ENCODE data around the gene BCL6B. TPM values are rescaled to one million over a fixed set of nuclear protein-coding genes. Genes with fewer than 3 reads are reported as not detected.

BCL6B gene
- total RNA-seq, 1 experiment from 2014 or later, result 0.58 TPM

DNA sequence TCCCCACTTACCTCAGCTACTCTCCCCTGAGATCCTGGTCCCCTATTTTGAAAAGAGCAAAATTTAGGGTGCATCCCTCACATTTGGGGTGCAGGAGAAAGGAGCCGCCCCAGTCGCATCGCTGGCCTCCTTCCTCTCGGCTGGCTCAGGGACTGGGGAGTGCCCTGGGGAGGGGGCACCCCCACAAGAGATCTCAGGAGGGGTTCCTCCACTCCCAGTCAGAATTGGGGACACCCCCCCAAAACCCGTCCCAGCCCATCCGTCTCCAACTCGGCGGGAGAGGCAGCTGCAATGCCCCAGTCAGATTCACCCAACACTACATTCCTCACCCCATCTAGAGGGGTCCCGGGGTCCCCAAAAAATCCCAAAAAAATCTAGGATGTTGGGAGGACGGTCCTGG lies 3.5 kb upstream of the BCL6B start:
- Histone ChIP-seq H3K27ac (ENCODE audit: low read depth, low read length, poor library complexity, severe bottlenecking) (peak overlapping the region; percentile 53), H3K27me3 (replicated peaks; ENCODE audit: insufficient read depth, low read depth, low read length, poor library complexity) (no peaks in the 10 kb centered on the region), H3K36me3 (ENCODE audit: insufficient read depth, low read length, poor library complexity, severe bottlenecking) (no peaks in the 10 kb centered on the region), H3K4me3 (ENCODE audit: low read depth, low read length, poor library complexity, severe bottlenecking) (peak overlapping the region; percentile 42), H3K9me3 (ENCODE audit: low read depth, low read length, poor library complexity, severe bottlenecking) (no peaks in the 10 kb centered on the region), H3K4me1 (ENCODE audit: insufficient read depth, low read length, poor library complexity, severe bottlenecking) (peaks cover 16% of the 10 kb centered on the region)
- DNase-seq (ENCODE audit: low spot score), result no peak
- TF ChIP-seq EZH2 (IDR thresholded peaks at IDR 0.05; ENCODE audit: borderline replicate concordance, low read depth, low read length, poor library complexity, severe bottlenecking), result no peak
- TF ChIP-seq, protein P1, sequence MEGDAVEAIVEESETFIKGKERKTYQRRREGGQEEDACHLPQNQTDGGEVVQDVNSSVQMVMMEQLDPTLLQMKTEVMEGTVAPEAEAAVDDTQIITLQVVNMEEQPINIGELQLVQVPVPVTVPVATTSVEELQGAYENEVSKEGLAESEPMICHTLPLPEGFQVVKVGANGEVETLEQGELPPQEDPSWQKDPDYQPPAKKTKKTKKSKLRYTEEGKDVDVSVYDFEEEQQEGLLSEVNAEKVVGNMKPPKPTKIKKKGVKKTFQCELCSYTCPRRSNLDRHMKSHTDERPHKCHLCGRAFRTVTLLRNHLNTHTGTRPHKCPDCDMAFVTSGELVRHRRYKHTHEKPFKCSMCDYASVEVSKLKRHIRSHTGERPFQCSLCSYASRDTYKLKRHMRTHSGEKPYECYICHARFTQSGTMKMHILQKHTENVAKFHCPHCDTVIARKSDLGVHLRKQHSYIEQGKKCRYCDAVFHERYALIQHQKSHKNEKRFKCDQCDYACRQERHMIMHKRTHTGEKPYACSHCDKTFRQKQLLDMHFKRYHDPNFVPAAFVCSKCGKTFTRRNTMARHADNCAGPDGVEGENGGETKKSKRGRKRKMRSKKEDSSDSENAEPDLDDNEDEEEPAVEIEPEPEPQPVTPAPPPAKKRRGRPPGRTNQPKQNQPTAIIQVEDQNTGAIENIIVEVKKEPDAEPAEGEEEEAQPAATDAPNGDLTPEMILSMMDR (conservative IDR thresholded peaks at IDR 0.05; ENCODE audit: low read depth, low read length), result no peak
- CTCF ChIA-PET, result no interaction called here
- POLR2A ChIA-PET (ENCODE audit: low non-redundant PET), result no interaction called here
- BruUV-seq (replicated peaks), result no TSS peak
- intact Hi-C loops (cut with micrococcal nuclease; ENCODE audit: unreplicated experiment), result no loop called here

DNA sequence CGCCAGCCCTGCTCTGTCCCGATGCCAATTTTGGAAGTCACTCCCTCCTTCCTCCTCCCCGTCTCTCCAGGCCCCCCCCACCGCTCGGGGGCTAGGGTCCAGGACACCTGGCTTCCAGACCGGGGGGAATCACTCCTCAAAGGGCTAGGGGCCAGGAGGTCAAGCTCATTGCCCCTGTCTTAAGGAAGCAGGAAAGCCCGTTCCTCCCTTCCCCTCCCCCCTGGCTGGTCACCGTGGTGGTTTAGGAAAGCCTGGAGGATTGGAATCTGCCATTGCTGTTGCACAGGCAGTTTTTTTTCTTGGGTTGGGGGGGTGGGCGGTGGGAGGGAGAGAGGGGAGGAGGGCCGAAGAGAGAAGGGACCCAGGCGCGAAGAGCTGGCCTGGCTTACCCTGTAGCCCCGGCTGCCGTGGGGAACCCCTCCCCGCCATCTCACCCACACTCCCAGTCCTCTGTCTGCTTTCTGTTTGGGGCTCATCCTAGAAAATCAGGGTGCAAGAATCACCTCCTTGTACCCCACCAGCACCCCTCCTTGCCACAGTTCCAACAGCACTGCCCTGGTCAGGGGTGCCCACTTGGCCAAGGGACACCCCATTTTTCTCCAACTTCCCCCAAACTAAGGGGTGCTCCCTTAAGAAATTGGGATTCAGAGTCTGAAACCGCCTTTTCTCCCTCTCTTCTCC lies 2.9 kb upstream of the BCL6B start:
- intact Hi-C loops (cut with micrococcal nuclease; ENCODE audit: unreplicated experiment), result loop anchor here (5.0 kb wide), 1 partner anchor 108 kb away; no protein-coding TSS in a partner anchor

DNA sequence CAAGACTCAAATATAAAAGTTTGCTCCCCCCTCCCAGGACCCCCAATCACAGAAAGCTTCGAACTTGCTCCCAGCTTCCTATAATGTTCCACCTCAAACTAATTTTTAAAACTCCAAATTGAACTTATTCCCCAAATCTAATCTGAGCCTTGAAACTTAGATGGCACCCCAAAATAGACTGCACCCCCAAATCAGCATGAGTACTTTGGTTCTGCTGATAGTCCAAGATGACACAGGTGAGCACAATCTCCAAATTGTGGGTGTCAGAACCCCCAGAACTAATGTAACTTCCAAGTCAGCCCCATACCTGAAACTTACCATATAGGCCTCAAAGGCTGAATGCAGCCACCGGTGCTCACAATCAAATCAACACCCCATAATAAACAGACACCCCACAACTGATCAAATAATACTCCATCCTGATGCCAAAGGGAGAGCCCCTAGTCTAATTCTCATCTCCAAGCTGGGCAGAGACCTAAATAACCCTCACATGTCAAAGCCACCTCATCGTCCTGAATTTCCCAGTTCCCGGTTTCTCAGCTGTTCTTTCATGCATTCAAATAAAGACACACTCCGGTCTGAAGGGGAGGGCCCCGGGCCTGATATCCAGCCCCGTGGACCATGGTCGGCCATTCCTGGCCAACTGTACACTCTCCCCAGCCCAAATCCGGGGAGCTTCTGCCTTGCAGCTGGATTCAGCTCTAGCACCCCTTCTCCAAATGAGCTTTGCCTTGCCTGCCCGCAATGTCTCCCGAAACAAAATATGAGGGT lies 1.8 kb upstream of the BCL6B start:
- H3K27ac ChIP-seq (ENCODE audit: low read depth, low read length, poor library complexity, severe bottlenecking), result peak overlapping the region; percentile 11
- H3K4me3 ChIP-seq (ENCODE audit: low read depth, low read length, poor library complexity, severe bottlenecking), result no peak overlapping the region
- peaks cover 6% of the 10 kb centered on the region for H3K4me1 ChIP-seq (ENCODE audit: insufficient read depth, low read length, poor library complexity, severe bottlenecking)
- no peaks in the 10 kb centered on the region for H3K36me3 ChIP-seq (ENCODE audit: insufficient read depth, low read length, poor library complexity, severe bottlenecking)
- H3K9me3 ChIP-seq (ENCODE audit: low read depth, low read length, poor library complexity, severe bottlenecking), result no peaks in the 10 kb centered on the region
- TF ChIP-seq EZH2 (IDR thresholded peaks at IDR 0.05; ENCODE audit: borderline replicate concordance, low read depth, low read length, poor library complexity, severe bottlenecking), result no peak
- TF ChIP-seq, protein P1 (conservative IDR thresholded peaks at IDR 0.05; ENCODE audit: low read depth, low read length), result no peak
- CTCF ChIA-PET, result interaction anchor here (0.6 to 2.3 kb wide), 4 partner anchors 17 to 289 kb away, joined by 3 to 7 read pairs (median 4); no protein-coding TSS in a partner anchor
- DNase-seq (ENCODE audit: low spot score), result no peak
- intact Hi-C loops (cut with micrococcal nuclease; ENCODE audit: unreplicated experiment), result loop anchor here (5.0 kb wide), 1 partner anchor 109 kb away; no protein-coding TSS in a partner anchor
- no peaks in the 10 kb centered on the region for H3K27me3 ChIP-seq (replicated peaks; ENCODE audit: insufficient read depth, low read depth, low read length, poor library complexity)
- POLR2A ChIA-PET (ENCODE audit: low non-redundant PET), result no interaction called here
- no TSS peak for BruUV-seq (replicated peaks)

More for the DNA sequence above, 2.9 kb upstream of the BCL6B start:
- no peak for TF ChIP-seq EZH2 (IDR thresholded peaks at IDR 0.05; ENCODE audit: borderline replicate concordance, low read depth, low read length, poor library complexity, severe bottlenecking)
- TF ChIP-seq, protein P1 (conservative IDR thresholded peaks at IDR 0.05; ENCODE audit: low read depth, low read length), result no peak
- DNase-seq (ENCODE audit: low spot score), result peak; percentile 66
- H3K27ac ChIP-seq (ENCODE audit: low read depth, low read length, poor library complexity, severe bottlenecking), result peak overlapping the region; percentile 53
- peak overlapping the region; percentile 42 for H3K4me3 ChIP-seq (ENCODE audit: low read depth, low read length, poor library complexity, severe bottlenecking)
- ChIA-PET POLR2A (ENCODE audit: low non-redundant PET) (no interaction called here), CTCF (interaction anchor here (0.6 to 2.3 kb wide), 2 partner anchors 106 to 109 kb away, joined by 3 to 7 read pairs; no protein-coding TSS in a partner anchor)
- H3K4me1 ChIP-seq (ENCODE audit: insufficient read depth, low read length, poor library complexity, severe bottlenecking), result peaks cover 16% of the 10 kb centered on the region
- H3K27me3 ChIP-seq (replicated peaks; ENCODE audit: insufficient read depth, low read depth, low read length, poor library complexity), result no peaks in the 10 kb centered on the region
- no peaks in the 10 kb centered on the region for H3K36me3 ChIP-seq (ENCODE audit: insufficient read depth, low read length, poor library complexity, severe bottlenecking)
- no TSS peak for BruUV-seq (replicated peaks)
- H3K9me3 ChIP-seq (ENCODE audit: low read depth, low read length, poor library complexity, severe bottlenecking), result no peaks in the 10 kb centered on the region

All from A673 (cell line).